Embryonic facial prominence (tissue), 1 donor: ENCODE data around the gene TMPRSS3.

ENCODE experiments used
- DNase-seq: peaks from one replicate; pipeline ENCODE4 v3.0.0-alpha.2; 2016; ENCODE audit errors: extremely low spot score

Gene TMPRSS3

GRCh38 chr21:42388740-42389448 is 7.0 kb downstream of the TMPRSS3 start:
- DNase-seq = no peak

GRCh38 chr21:42387843-42388340 is 8.0 kb downstream of the TMPRSS3 start:
- DNase-seq = no peak

GRCh38 chr21:42387164-42387563 is 8.7 kb downstream of the TMPRSS3 start:
- no peak for DNase-seq

- no peak for DNase-seq
Observed at GRCh38 chr21:42386034-42386591, 9.7 kb downstream of the TMPRSS3 start.

- DNase-seq = no peak
Observed at GRCh38 chr21:42385619-42386018, 10.2 kb downstream of the TMPRSS3 start.

- DNase-seq = no peak
Observed at GRCh38 chr21:42384989-42385388, 10.9 kb downstream of the TMPRSS3 start.

- DNase-seq = no peak
Observed at GRCh38 chr21:42384156-42384945, 11.5 kb downstream of the TMPRSS3 start.

- no peak for DNase-seq
Observed at GRCh38 chr21:42383331-42383730, 12.5 kb downstream of the TMPRSS3 start.

GRCh38 chr21:42382915-42383314 is 12.9 kb downstream of the TMPRSS3 start:
- no peak for DNase-seq

GRCh38 chr21:42381347-42381984 is 14.4 kb downstream of the TMPRSS3 start:
- DNase-seq = no peak

GRCh38 chr21:42379426-42380215 is 16.2 kb downstream of the TMPRSS3 start:
- no peak for DNase-seq

- DNase-seq = no peak
Observed at GRCh38 chr21:42378418-42378817, 17.4 kb downstream of the TMPRSS3 start.

- DNase-seq = no peak
Observed at GRCh38 chr21:42377951-42378340, 17.9 kb downstream of the TMPRSS3 start.

GRCh38 chr21:42377211-42377950 is 18.5 kb downstream of the TMPRSS3 start:
- DNase-seq = no peak

GRCh38 chr21:42376338-42376982 is 19.4 kb downstream of the TMPRSS3 start:
- no peak for DNase-seq

- no peak for DNase-seq
Observed at GRCh38 chr21:42375966-42376337, 19.9 kb downstream of the TMPRSS3 start.

GRCh38 chr21:42375506-42375905 is 20.3 kb downstream of the TMPRSS3 start:
- no peak for DNase-seq

GRCh38 chr21:42374864-42375499 is 20.9 kb downstream of the TMPRSS3 start:
- no peak for DNase-seq

GRCh38 chr21:42374457-42374856 is 21.4 kb downstream of the TMPRSS3 start:
- no peak for DNase-seq
